SHP77 treated with DMSO at 0.1 percent for 48 hours (cell line): ENCODE data around the gene MACF1.
"Not testable (repeated sequence)": the region's sequence is repeated elsewhere in the genome, so short reads cannot be mapped to it uniquely, and the experiment has no call there.

ENCODE experiments used
- DNase-seq: peaks from one replicate; lab custom pipeline; 2025; lab: John Stamatoyannopoulos, UW

MACF1 gene, protein sequence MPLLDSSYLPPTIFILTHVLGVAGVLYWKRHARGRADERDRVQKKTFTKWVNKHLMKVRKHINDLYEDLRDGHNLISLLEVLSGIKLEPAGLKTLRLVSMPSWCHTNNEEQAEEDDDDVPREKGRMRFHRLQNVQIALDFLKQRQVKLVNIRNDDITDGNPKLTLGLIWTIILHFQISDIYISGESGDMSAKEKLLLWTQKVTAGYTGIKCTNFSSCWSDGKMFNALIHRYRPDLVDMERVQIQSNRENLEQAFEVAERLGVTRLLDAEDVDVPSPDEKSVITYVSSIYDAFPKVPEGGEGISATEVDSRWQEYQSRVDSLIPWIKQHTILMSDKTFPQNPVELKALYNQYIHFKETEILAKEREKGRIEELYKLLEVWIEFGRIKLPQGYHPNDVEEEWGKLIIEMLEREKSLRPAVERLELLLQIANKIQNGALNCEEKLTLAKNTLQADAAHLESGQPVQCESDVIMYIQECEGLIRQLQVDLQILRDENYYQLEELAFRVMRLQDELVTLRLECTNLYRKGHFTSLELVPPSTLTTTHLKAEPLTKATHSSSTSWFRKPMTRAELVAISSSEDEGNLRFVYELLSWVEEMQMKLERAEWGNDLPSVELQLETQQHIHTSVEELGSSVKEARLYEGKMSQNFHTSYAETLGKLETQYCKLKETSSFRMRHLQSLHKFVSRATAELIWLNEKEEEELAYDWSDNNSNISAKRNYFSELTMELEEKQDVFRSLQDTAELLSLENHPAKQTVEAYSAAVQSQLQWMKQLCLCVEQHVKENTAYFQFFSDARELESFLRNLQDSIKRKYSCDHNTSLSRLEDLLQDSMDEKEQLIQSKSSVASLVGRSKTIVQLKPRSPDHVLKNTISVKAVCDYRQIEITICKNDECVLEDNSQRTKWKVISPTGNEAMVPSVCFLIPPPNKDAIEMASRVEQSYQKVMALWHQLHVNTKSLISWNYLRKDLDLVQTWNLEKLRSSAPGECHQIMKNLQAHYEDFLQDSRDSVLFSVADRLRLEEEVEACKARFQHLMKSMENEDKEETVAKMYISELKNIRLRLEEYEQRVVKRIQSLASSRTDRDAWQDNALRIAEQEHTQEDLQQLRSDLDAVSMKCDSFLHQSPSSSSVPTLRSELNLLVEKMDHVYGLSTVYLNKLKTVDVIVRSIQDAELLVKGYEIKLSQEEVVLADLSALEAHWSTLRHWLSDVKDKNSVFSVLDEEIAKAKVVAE (N-terminal part only)

DNA sequence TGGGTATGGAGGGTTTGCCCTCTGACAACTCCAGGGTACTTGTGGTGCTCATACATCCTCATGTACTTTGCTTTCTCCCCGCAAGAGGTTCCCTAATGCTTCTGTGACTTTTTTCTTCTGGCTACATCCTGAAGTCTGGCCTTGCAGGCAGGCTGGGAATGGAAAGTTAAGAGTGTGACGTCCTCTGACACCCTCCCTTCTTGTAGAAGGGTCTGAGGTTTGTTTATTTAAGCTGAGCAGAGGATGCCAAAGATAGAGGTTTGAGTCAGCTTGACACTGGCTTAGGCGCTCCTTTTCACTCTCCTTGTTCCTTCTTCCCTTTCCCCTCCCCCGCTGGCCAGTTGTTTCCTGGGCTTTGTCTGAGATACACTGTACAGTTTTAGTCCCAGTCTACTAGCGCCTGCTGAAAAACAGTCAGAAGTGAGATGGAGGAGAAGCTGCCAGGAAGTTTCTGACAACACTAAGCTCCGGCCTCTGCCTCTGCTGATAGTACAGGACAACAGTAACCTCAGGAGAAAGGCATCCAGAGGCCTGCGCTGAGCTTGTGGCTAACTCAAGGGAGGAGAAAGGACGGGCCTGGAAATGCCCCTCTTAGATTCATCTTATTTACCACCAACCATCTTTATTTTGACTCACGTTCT lies at the start of gene MACF1:
MACF1 (plus strand) TSS at position 255 of the 641 bp plus-strand sequence; CDS start at position 583, 328 bp downstream.
- DNase-seq, result no peak

DNA sequence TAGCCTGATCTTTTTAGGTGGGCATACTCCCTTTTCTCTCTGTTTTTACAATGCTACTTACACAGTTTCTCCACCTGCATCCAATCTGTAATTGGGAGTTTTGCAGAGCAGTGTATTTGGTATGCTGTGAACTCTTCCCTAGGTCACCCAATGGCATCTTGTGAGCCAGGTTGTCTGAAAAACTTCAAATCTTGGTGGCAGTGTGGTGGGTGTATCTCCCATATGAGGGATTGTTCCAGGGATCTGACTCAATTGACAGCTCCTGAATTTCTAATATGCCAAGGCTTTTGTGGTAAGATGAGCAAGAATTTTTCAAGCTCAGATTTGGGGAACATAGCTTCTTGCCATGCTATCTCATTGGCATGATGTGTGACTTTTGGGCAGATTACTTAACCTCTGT lies 47.2 kb upstream of the MACF1 start:
- DNase-seq, result no peak

DNA sequence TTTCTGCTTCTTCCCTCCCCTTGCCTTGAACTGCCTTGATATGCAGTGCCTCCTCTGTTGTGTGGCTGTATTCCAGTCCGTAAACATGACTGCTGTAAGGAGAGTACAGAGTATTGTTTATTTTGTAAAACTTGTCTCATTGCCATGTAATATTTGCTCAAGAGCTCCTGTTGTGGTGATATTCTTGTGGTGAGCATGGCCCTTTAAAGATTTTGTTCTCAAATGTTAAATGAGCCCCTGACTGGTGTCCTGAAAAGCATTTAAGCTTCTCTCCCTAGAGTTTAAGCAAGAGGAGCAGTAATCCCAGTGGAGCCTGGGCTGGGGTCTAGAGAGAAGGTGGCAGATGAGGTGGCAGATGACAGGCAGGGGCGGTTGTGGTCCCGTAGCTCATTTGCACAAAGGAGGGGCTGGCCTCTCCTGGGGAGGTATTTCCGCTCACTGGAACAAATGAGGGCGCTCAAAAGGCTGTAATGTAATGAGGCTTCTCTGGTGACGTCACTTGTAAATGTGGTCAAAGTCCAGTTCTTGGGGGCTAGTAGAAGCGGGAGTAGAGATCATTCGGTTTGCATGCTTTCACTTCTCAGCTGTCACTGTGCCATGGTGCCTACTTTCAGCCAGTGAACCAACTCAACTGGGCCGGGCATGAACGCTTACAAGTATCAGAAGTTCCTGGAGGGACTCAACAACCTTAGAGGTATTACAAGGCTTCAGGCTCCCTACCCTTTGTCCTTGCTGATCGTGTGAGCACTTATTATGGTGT lies 46.0 kb upstream of the MACF1 start:
- DNase-seq, result peak; percentile 24

DNA sequence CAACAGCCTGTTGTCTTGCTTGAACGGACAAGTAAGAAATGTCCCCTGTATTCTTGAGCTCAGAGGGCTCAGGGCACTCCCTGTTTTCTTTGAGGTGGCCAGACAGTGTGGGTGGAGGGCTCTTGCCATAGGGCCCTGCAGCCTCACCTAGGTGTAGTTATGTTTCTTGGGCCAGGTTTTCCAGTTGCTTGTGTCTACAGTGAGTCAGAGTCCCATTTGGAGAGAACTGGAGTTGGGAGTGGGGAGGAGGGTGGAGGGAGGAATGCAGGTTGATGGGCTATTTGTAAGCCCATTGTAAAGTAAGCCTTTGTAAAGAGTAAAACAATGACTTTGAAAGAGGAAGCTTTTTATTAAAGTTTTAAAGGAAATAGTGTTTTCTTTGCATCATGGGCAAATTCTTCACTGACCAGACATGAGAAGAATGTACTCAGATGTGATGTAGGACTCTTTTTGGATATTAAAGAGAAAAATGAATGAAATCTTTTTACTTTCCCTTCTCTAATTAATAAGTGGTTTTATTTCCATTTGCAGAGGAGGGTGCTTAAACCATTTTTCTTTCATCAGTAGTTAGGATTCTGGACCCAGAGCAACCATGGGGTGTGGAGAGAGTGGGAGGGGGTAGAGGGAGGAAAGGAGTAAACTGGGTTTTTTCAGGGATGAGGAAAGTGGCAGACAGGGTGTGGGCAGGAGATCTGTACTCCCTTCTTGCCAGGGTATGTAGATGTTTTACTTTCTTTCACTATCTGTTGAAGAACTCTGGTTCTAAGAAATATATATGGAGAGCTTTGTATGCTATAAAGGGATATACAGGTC lies 45.1 kb upstream of the MACF1 start:
- no peak for DNase-seq

DNA sequence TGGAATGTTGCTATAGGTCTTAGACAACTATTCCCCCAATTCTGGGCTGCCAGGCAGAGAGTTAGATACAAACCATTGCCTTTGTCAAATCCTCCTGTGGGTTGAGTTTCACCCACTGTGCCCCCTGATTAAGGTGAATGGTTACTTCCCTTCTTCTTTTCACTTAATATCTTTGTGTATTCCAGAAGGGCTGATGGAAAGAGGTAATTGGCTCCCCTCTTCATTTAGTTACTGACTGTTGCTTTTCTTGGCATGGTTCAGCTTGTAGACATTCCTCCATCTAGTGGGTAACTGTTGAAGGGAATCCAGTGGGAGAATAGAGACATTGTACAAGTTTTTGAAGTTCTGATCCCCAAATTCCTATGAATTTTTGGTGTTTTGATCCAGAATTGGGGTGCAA lies 43.8 kb upstream of the MACF1 start:
- no peak for DNase-seq

DNA sequence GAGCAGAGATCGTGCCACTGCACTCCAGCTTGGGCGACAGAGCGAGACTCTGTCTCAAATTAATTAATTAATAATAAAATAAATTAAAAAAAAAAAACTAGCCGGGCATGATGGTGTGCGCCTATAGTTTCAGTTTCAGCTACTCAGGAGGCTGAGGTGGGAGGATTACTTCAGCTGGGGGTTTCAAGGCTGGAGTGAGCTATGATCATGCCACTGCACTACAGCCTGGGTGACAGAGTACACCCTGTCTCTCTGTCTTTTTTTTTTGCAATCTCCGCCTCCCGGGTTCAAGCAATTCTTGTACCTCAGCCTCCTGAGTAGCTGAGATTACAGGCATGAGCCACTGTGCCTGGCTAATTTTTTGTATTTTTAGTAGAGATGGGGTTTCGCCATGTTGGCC lies 42.7 kb upstream of the MACF1 start:
- not testable (repeated sequence) for DNase-seq

DNA sequence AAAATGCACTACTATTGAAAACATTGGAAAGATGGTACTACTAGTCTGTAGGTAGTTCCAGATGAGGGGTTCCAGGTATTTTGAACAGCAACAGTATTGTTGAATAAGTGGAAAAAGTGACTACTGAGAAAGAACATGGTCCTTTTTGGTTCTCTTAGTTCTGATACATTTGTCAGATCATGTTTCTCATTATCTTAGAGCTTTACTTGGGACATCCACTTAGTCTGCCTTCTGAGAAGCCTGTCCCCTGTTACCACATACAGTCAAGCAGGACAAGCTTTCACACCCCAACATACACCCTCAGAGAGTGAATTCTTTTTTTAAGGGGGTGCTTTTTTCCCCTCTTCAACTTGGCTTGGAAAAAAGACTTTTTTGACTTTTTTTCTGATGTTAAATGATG lies 41.0 kb upstream of the MACF1 start:
- no peak for DNase-seq

DNA sequence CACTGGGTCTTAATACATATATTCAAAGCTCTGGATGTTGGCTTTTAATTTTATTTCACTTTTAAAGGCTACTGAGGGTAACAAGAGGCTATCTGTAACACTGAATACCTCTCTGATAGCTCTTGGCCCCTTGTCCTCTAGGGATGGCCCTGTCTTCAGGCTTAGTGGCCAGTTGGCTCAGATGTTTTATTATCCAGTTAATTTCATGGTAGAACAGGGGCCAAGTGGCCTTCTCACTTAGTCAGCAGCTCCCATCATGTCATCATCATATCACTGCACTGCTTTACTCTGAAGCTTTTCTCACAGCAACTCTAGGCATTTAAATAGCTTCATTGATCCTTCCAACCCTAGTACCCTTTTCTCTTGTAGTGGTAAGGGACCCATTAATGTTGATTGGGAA lies 40.2 kb upstream of the MACF1 start:
- DNase-seq, result no peak

DNA sequence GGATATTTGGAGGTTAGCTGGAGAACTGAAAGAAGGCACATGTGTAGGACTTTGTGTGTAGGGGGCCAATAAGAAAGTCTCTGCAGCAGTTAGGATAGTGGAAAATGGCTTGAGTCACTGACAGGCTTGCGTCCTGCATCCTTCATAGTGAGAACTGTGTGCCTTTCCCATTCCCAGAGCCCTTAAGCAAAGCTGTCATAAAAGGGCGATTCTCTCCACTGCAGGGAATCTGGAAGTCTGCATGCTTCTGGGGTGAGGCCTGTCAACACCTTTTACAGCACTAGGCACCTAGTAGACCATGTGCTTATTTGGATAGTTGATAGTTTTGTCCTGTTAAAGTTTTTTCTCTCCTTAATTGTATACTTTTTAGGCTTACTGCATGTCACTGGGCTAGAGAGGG lies 39.4 kb upstream of the MACF1 start:
- DNase-seq, result no peak

DNA sequence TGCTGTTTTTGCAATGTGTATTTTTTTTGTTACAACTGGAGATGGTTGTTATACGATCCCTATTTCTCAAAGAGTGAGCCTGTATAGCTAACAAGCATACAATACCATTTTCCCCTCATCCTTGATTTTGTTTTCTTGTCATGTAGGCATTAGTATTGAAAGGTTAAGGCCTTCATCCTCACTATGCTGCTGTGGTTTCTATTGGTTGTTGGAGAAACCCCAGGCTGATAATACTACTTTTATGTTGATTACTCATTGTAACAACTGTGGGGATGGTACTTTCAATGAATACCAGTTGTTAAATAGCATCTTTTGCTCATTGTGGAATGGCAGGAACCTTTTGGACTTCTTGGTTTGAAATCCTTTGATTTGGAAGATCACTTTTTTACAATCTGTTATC lies 39.0 kb upstream of the MACF1 start:
- DNase-seq, result no peak

DNA sequence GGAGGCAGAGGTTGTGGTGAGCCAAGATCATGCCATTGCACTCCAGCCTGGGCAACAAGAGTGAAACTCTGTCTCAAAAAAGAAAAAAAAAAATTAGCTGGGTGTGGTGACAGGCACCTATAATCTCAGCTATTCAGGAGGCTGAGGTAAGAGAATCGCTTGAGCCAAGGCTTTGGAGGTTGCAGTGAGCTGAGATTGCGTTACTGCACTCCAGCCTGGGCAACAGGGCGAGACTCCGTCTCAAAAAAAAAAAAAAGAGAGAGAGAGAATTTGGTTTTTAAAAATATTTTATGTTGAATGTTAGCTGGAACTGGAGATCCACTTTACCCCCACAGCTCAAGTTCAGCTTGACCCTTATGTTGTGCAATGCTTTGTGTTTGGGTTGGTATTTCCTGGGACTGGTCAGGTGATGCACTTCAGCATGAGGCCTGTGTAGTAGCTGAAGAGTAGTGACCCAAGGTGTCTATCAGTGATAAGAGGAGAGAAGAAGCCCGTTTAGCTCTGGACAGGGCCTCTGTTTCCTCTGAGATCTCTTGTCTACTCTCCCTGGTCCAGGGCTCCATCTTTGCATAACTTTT lies 36.8 kb upstream of the MACF1 start:
- DNase-seq, result peak; percentile 23

DNA sequence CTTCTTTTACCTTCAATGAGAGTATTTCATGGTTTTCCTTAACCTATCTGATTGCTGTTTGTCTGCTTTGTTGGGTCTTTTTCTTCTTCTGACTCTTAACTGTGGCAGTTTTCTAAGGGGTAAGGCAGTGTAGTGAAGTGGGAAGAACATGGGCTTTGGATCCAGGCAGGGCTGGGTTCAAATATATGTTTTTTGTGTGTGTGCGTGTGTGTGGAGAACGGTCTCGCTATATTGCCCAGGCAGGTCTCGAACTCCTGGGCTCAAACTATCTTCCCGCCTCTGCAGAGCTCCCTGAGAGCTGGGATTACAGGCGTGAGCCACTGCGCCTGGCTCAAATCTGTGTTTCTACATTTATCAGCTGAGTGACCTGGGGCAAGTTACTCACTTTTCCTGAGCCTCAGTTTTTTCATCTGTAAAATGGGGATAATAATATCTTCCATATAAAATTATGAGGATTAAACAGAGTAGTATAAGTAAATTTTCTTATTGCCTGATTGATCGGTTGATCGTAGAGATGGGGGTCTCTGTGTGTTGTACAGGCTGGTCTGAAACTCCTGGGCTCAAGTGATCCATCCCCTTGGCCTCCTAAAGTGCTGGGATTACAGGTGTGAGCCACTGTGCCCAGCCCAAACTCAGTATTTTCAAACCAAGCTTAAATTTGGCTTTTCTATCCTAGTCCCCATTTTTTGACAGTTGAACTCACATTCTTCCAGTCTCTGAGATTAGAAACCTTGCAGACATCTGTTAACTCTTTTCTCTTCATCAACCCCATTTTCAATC lies 36.0 kb upstream of the MACF1 start:
- no peak for DNase-seq

DNA sequence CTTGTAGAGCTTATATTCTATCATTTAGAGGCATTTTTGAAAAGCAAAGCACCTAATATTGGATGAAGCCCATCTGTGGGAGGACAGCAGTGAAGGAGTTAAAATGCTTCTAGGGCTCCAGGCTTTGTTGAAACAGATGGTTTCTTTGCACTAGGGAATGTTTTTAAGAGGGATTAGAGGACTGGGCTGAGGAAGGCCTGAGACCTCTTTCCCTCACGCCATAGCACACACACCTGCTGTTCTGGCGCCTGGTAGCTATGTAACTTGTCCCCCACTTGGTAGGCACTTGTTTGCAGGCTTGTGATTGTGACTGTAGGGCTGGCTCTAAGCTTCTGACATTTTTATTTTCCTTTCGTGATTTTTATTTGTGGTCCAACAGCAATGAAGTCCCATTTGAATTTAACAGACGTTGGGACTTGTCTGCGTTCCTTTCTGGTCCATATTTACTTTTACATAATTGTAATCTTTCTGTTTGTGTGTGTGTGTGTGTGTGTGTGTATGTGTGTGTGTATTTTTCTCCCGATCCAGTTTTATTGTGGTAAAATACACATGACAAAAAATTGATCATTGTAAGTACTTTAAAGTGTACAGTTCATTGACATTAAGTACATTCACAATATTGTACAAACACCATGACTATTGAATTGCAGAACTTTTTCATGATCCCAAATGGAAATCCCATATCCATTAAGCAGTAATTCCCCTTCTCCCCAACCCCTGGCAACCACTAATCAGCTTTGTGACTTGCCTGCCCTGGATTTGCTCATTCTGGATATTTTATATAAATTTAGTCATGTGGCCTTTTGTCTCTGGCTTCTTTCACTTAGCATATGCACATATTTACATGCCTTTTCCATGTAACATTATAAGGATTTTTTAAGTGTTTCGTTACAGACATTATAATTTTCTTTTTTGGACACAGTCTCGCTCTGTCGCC lies 33.5 kb upstream of the MACF1 start:
- peak; percentile 97 for DNase-seq

DNA sequence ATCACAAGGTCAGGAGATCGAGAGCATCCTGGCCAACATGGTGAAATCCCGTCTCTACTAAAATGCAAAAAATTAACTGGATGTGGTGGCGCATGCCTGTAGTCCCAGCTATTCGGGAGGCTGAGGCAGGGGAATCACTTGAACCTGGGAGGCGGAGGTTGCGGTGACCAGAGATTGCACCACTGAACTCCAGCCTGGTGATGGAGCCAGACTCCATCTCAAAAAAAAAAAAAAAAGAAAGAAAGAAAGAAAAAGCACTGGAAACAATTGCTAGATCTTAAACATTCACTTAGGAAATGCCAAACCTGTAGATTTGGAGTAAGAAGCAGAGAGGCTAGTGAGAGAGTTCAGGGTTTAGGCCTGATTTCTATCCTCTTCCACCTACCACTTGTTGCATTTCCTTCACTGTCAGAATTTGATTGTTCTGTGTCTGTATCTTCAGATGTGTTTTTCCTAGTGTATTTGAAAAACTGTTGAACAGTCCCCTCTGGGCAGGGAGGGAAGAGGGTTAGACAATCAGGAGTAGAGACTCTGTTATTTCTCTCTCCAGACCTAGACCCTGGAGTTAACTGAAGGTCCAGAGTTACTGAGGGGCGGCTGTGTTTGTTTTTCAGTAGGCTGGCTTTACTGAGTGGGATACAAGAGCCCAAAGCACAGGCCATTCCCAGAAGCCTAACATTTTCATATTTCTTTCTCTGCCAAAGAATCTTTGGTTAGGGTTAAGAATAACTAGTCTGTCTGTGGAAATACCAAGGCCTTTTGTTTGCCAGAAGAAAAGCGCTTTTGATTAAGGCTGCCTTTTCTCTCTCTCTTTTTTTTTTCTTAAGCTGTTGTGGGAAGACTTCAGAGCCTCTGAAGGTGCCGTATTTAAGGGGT lies 31.1 kb upstream of the MACF1 start:
- DNase-seq, result no peak

DNA sequence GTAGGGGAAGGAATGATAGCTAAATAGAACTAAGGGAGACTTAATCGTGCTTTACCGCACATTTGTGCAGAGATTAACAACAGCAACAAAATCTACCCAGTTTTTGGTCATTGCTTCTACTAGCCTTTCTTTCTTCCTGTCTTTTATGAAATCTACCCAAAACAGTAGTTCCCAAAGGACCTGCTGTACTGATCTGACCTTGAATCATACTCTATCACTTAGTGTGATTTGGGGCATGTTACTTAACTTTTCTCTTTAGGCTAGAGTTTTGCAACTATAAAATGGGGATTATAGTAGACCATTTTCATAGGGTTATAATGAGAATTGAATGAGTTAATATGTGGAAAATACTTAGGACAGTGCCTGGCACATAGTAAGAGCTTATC lies 30.5 kb upstream of the MACF1 start:
- DNase-seq, result no peak

DNA sequence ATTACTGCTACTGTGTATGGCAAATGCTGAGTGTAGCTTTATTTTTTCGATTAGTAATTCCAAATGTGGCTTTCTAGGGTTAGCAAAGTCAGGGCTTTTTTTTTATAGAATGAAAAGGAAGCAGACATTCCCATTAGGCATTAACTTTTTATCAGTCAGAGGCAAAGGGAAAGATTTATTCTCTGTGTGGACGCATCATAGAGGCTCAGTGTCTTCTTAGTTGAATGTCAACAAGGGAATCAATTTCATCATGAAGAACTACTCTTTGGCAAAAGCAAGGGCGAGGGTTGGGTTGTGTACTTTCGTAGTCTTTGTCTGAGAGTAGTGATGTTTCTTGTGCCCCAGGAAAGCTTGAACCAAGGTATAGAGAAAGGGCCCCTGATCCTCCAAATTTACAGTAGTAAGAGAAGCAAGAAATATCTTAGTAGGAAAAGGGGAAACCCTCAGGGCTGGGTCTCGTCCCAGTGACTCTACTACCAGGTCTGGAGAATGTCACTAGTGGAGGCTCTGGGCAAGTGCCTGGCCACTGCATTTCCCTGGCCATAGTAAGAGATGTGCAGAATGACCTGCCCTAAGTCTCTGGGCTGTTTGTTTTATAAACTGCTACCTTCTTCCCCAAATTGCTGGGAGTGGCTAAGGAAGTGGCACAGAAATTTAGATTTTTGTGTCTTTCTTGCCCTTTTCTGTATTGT lies 30.0 kb upstream of the MACF1 start:
- no peak for DNase-seq
